Ecto neural progenitor cell (in vitro differentiated cells): ENCODE data around the gene PAQR4.

Source experiments
- DNase-seq: peaks from one replicate; pipeline ENCODE4 v3.0.0-alpha.2; 2018; ENCODE audit warnings: low spot score

Gene PAQR4

DNA sequence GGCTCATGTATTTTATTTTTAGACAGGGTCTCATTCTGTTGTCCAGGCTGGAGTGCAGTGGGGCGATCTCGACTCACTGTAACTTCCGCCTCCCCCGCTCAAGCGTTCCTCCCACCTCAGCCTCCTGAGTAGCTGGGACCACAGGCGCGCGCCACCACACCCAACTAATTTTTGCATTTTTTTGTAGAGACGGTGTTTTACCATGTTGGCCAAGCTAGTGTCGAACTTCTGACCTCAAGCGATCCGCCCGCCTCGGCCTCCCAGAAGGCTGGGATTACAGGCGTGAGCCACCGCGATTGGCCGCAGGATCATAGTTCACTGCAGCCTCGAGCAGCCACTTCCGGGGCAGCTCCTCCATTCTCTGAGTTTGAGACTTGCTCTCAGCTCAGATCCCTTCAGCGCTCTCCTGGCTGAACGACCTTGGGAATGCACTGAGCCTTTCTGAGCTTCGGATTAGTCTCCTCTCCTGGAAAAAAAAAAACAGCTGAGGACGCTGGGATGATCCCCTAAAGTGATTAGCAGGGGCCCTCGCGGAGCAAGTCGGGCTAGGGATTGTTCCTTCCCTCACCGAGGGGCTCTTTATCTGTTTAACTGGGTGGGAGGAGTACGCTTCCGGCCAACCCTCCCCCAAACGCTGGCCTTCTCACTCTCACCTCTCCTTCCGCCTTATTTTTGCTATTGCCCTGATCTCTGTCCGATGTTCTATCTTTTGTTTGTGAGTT, 12.2 kb downstream of the PAQR4 start:
- peak; percentile 80 for DNase-seq

- no peak for DNase-seq
Observed at GRCh38 chr16:2981899-2982250, 12.7 kb downstream of the PAQR4 start.

GRCh38 chr16:2982402-2982801, 13.3 kb downstream of the PAQR4 start:
- DNase-seq, result no peak

- peak; percentile 94 for DNase-seq
Observed at GRCh38 chr16:2983706-2984136, 14.6 kb downstream of the PAQR4 start.

GRCh38 chr16:2985462-2985861, 16.3 kb downstream of the PAQR4 start:
- DNase-seq, result no peak

DNA sequence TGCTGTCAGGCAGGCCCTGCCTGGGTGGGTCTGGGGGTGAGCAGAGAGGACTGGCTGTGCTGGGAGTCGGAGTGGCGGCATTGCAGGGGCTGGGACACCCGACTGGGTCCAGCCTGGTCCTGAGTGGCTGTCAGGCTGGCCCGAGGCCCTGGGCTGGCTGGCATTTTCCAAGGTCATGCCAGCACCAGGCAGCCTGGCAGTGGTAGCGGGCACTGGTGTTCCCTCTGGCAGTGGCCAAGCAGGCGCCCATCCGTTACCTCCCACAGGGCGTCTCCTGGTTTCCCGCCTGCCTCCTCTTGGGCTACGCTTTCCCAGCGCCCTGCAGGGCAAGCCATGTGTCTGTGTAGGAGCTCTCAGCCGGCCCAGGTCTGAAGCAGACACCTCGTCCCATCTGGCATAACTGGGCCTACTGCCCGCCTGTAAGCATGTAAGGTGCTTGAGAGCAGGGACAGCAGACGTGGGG, 16.8 kb downstream of the PAQR4 start:
- no peak for DNase-seq

- DNase-seq, result no peak
Observed at GRCh38 chr16:2986623-2987188, 17.6 kb downstream of the PAQR4 start.

DNA sequence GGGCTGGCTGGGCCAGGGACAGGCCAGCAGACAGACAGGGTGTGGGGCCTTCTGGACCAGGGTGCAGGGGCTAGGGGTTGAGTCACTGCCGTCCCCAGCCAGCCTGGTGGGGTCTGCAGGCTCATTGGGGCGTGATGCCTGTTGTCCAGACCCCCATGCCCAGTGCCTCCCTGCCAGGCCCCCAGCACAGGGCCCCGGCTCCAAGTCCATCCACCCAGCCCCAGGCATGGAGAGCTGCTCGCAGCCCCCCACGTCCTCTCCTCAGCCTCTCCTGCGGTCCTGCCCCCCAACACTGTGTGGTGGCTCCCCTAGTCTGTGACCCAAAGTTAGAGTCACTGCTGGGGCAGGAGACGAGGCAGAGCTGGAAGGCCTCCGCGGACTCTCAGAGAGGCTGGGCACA, 18.1 kb downstream of the PAQR4 start:
- no peak for DNase-seq

GRCh38 chr16:2987833-2988232, 18.7 kb downstream of the PAQR4 start:
- no peak for DNase-seq

GRCh38 chr16:2988590-2989099, 19.5 kb downstream of the PAQR4 start:
- no peak for DNase-seq

DNA sequence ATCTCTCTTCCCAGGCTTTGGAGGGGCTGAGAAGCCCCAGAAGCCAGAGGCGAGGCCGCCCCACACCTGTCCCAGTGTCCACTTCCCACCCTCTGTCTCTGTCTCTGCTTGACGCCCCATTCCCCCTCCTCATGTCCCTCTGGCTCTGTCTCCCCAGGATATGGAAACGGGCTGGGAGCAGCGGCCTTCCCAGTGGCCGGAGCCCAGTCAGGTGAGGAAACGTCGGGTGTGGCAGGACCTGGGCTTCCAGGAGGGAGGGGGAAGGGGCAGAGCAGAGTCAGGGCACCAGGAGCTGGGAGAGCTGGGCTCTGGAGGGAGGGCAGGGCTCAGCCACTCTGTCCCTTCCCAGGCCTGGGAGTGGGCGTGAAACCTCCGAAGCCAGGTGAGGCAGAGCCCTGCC, 21.7 kb downstream of the PAQR4 start:
- DNase-seq, result no peak

GRCh38 chr16:2991566-2992261, 22.6 kb downstream of the PAQR4 start:
- no peak for DNase-seq

GRCh38 chr16:2992383-2993081, 23.4 kb downstream of the PAQR4 start:
- no peak for DNase-seq

DNA sequence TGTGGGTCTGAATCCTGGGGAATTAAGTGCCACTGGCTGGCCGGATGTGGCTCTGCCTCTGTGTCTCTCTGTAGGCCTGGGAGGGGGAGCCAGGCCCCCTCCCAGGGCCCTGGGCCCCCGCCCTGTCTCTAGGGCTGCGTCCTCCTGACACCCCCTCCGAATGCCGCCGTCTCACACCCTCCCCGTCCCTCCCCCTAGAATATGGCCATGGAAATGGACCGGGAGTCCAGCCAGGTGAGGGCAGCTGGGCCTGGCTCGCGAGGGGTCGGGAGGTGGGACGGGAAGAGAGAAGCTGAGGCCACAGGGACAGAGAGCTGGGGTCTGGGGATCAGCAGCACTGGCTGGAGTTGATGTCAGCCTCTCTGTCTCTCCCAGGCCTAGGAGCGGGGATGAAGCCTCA, 27.1 kb downstream of the PAQR4 start:
- no peak for DNase-seq

DNA sequence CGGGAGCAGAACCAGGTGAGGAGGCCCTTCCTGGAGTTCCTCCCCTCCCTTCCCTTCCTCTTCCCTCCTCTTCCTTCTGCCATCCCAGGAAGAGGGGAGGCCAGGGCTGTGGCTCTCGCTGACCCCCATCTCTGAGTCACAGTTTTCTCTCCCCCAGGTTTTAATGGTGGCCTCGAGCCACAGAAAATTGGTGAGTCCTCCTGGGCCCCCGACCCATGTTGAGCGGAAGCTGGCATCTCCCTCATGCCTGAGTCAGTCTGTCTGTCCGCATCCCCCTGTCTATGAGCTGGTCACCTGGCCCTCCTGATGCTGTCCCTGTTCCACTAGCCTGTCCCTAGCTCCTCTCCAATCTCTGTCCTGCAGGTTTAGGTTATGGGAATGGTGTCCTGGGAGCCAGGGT, 30.8 kb downstream of the PAQR4 start:
- DNase-seq, result no peak

GRCh38 chr16:3000540-3000939, 31.4 kb downstream of the PAQR4 start:
- no peak for DNase-seq

DNA sequence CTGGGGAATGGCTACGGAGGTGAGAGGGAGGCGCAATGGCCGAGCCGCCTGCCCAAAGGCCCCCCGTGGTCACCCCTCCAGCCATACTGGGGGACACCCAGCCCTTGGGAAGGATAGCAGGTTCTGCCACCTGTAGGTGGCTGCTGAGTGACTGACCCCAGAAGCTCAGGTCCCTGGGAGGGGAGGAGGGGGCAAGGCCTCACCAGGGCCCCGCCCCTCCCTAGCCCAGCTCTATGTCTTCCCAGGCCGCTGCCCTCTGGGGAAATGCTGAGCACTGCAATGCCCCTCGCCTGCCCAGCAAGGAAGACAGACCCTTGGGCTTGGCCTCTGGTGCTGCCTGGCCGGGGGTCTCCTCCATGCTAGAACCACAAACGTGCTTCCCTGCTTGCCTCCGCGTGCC, 32.2 kb downstream of the PAQR4 start:
- DNase-seq, result no peak

DNA sequence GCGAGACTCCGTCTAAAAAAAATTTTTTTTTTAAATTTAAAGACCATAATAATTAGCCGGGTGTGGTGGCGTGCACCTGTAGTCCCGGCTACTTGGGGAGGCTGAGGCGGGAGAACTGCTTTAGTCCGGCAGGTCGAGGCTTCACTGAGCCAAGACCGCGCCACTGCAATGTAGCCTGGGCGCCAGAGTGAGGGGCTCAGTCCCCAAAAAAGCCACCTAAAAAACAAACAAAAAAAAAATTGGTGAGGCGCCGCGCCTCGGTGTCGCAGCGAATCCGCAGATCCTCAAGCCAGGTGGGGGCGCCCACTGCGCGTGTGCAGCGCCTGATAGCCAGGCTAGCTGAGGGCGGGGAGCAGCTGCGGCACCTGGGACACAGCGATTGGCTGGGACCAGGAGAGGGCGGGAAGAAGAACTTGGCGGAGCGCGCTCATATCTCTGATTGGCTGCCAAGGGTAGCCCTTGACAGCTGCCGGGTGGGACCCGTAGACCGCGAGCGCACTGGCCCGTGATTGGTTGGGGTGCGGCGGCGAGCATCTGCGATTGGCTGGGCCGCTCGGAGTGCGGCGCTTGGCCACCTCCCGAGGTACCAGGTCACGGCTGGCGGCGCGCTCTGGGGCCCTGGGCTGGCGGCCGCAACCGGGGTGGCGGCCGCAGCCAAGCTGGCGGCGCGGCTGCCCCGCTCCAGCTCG, 34.6 kb downstream of the PAQR4 start:
- DNase-seq, result peak; percentile 98

GRCh38 chr16:3004319-3004718, 35.2 kb downstream of the PAQR4 start:
- no peak for DNase-seq

- DNase-seq, result no peak
Observed at GRCh38 chr16:3004781-3005284, 35.7 kb downstream of the PAQR4 start.

DNA sequence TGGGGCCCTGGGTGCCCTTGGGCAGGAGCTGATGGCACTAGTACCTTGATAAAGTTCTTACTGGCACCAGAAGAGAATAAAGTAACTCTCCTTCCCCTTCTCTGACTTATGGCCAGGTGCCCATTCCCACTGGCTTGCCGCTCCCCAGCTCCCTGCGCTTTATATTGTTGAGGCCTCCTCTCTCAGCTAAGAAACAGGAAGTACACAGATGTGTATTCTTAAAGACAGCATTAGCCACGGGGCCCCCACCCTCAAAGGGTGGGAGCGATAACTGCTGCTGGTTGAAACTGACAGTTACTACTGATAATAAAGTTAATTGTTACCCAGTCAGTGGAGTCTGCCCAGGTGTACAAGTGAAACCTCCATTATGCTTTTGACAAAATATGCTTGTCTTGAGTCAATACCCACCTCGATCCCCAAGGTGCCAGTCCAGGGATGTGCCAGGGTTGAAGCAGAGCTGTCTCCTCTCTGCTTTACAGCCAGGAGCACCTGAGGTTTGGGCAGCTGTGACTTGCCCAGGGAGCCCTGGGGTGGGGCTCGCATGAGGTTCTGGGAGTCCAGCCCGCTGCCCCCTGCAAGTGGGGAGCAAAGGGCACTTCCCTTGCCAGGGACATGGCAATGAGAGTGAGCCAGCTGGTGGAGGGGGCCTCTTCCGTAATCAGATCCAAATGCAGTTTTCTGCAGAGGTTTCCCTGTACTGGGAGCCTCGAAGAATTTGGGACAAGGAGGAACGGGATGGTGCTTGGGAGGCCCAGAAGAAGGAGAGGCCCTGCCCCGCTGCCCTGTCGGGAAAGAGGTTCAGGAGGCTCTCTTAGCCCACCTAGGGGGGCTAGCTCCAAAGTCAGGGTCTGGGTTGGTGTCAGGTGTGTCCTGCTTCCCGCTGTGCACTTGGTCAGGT, 38.2 kb downstream of the PAQR4 start:
- DNase-seq, result no peak
